ENCODE data around the gene PEX16.

DNA sequence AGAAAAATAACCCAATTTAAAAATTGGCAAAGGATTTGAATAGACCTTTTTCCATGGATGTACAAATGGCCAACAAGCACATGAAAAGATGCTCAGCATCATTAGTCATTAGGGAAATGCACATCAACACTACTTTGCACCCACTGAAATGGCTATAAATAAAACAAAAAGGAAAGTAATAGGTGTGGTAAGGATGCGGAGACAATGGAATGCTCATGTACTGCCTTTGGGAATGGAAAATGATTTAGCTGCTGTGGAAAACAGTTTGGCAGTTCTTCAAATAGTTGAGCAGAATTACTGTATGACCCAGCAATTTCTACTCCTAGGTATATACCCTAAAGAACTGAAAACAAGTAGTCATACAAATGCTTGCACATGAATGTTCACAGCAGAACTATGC is 42.2 kb upstream of the PEX16 start:
- TF ChIP-seq ETV6 (IDR thresholded peaks at IDR 0.05; ENCODE audit: borderline replicate concordance in 1 of 2, low read depth in 2 of 2, low read length in 1 of 2): no peak
- no peak for TF ChIP-seq ETV6 (CRISPR knock-in tag; IDR thresholded peaks at IDR 0.05; ENCODE audit: borderline replicate concordance)
- TF ChIP-seq, protein P1, sequence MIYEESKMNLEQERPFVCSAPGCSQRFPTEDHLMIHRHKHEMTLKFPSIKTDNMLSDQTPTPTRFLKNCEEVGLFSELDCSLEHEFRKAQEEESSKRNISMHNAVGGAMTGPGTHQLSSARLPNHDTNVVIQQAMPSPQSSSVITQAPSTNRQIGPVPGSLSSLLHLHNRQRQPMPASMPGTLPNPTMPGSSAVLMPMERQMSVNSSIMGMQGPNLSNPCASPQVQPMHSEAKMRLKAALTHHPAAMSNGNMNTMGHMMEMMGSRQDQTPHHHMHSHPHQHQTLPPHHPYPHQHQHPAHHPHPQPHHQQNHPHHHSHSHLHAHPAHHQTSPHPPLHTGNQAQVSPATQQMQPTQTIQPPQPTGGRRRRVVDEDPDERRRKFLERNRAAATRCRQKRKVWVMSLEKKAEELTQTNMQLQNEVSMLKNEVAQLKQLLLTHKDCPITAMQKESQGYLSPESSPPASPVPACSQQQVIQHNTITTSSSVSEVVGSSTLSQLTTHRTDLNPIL (CRISPR knock-in tag; IDR thresholded peaks at IDR 0.05): no peak
- TF ChIP-seq, protein P2, sequence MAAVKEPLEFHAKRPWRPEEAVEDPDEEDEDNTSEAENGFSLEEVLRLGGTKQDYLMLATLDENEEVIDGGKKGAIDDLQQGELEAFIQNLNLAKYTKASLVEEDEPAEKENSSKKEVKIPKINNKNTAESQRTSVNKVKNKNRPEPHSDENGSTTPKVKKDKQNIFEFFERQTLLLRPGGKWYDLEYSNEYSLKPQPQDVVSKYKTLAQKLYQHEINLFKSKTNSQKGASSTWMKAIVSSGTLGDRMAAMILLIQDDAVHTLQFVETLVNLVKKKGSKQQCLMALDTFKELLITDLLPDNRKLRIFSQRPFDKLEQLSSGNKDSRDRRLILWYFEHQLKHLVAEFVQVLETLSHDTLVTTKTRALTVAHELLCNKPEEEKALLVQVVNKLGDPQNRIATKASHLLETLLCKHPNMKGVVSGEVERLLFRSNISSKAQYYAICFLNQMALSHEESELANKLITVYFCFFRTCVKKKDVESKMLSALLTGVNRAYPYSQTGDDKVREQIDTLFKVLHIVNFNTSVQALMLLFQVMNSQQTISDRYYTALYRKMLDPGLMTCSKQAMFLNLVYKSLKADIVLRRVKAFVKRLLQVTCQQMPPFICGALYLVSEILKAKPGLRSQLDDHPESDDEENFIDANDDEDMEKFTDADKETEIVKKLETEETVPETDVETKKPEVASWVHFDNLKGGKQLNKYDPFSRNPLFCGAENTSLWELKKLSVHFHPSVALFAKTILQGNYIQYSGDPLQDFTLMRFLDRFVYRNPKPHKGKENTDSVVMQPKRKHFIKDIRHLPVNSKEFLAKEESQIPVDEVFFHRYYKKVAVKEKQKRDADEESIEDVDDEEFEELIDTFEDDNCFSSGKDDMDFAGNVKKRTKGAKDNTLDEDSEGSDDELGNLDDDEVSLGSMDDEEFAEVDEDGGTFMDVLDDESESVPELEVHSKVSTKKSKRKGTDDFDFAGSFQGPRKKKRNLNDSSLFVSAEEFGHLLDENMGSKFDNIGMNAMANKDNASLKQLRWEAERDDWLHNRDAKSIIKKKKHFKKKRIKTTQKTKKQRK (IDR thresholded peaks at IDR 0.05; ENCODE audit: borderline replicate concordance, low read depth, low read length): no peak
- TF ChIP-seq, protein P3, sequence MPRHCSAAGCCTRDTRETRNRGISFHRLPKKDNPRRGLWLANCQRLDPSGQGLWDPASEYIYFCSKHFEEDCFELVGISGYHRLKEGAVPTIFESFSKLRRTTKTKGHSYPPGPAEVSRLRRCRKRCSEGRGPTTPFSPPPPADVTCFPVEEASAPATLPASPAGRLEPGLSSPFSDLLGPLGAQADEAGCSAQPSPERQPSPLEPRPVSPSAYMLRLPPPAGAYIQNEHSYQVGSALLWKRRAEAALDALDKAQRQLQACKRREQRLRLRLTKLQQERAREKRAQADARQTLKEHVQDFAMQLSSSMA (CRISPR knock-in tag; IDR thresholded peaks at IDR 0.05): no peak
- TF ChIP-seq ARID2 (IDR thresholded peaks at IDR 0.05): no peak
- TF ChIP-seq FOXJ3 (CRISPR knock-in tag; IDR thresholded peaks at IDR 0.05): no peak
- TF ChIP-seq, protein P4, sequence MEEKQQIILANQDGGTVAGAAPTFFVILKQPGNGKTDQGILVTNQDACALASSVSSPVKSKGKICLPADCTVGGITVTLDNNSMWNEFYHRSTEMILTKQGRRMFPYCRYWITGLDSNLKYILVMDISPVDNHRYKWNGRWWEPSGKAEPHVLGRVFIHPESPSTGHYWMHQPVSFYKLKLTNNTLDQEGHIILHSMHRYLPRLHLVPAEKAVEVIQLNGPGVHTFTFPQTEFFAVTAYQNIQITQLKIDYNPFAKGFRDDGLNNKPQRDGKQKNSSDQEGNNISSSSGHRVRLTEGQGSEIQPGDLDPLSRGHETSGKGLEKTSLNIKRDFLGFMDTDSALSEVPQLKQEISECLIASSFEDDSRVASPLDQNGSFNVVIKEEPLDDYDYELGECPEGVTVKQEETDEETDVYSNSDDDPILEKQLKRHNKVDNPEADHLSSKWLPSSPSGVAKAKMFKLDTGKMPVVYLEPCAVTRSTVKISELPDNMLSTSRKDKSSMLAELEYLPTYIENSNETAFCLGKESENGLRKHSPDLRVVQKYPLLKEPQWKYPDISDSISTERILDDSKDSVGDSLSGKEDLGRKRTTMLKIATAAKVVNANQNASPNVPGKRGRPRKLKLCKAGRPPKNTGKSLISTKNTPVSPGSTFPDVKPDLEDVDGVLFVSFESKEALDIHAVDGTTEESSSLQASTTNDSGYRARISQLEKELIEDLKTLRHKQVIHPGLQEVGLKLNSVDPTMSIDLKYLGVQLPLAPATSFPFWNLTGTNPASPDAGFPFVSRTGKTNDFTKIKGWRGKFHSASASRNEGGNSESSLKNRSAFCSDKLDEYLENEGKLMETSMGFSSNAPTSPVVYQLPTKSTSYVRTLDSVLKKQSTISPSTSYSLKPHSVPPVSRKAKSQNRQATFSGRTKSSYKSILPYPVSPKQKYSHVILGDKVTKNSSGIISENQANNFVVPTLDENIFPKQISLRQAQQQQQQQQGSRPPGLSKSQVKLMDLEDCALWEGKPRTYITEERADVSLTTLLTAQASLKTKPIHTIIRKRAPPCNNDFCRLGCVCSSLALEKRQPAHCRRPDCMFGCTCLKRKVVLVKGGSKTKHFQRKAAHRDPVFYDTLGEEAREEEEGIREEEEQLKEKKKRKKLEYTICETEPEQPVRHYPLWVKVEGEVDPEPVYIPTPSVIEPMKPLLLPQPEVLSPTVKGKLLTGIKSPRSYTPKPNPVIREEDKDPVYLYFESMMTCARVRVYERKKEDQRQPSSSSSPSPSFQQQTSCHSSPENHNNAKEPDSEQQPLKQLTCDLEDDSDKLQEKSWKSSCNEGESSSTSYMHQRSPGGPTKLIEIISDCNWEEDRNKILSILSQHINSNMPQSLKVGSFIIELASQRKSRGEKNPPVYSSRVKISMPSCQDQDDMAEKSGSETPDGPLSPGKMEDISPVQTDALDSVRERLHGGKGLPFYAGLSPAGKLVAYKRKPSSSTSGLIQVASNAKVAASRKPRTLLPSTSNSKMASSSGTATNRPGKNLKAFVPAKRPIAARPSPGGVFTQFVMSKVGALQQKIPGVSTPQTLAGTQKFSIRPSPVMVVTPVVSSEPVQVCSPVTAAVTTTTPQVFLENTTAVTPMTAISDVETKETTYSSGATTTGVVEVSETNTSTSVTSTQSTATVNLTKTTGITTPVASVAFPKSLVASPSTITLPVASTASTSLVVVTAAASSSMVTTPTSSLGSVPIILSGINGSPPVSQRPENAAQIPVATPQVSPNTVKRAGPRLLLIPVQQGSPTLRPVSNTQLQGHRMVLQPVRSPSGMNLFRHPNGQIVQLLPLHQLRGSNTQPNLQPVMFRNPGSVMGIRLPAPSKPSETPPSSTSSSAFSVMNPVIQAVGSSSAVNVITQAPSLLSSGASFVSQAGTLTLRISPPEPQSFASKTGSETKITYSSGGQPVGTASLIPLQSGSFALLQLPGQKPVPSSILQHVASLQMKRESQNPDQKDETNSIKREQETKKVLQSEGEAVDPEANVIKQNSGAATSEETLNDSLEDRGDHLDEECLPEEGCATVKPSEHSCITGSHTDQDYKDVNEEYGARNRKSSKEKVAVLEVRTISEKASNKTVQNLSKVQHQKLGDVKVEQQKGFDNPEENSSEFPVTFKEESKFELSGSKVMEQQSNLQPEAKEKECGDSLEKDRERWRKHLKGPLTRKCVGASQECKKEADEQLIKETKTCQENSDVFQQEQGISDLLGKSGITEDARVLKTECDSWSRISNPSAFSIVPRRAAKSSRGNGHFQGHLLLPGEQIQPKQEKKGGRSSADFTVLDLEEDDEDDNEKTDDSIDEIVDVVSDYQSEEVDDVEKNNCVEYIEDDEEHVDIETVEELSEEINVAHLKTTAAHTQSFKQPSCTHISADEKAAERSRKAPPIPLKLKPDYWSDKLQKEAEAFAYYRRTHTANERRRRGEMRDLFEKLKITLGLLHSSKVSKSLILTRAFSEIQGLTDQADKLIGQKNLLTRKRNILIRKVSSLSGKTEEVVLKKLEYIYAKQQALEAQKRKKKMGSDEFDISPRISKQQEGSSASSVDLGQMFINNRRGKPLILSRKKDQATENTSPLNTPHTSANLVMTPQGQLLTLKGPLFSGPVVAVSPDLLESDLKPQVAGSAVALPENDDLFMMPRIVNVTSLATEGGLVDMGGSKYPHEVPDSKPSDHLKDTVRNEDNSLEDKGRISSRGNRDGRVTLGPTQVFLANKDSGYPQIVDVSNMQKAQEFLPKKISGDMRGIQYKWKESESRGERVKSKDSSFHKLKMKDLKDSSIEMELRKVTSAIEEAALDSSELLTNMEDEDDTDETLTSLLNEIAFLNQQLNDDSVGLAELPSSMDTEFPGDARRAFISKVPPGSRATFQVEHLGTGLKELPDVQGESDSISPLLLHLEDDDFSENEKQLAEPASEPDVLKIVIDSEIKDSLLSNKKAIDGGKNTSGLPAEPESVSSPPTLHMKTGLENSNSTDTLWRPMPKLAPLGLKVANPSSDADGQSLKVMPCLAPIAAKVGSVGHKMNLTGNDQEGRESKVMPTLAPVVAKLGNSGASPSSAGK (IDR thresholded peaks at IDR 0.05): no peak
- no peak for TF ChIP-seq POLR3A (IDR thresholded peaks at IDR 0.05; ENCODE audit: borderline replicate concordance, extremely low read depth, insufficient read depth, insufficient read length)
- TF ChIP-seq, protein P5, sequence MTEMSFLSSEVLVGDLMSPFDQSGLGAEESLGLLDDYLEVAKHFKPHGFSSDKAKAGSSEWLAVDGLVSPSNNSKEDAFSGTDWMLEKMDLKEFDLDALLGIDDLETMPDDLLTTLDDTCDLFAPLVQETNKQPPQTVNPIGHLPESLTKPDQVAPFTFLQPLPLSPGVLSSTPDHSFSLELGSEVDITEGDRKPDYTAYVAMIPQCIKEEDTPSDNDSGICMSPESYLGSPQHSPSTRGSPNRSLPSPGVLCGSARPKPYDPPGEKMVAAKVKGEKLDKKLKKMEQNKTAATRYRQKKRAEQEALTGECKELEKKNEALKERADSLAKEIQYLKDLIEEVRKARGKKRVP (CRISPR knock-in tag; IDR thresholded peaks at IDR 0.05): no peak

All from K562 (cell line).